HepG2 (cell line): ENCODE data around the gene HSPA1A. TPM values are rescaled to one million over a fixed set of nuclear protein-coding genes. Genes with fewer than 3 reads are reported as not detected.

Experiments
- KIAA2018 ChIP-seq: sonication (generic); formaldehyde crosslinking; IDR thresholded peaks from 2 replicates; pipeline ENCODE4 v1.5.0; 2020; ENCODE audit warnings: mild to moderate bottlenecking, missing genetic modification reagents, borderline replicate concordance
- KLF11 ChIP-seq: IDR thresholded peaks from 2 replicates; pipeline ENCODE4 v1.6.1; 2016; ENCODE audit warnings: missing compliant biosample characterization
- NR2F2 ChIP-seq: IDR thresholded peaks from 2 replicates; pipeline ENCODE4 v1.6.1; 2012; ENCODE audit warnings: low read depth, inconsistent platforms, borderline replicate concordance
- PATZ1 ChIP-seq: sonication (generic); formaldehyde crosslinking; IDR thresholded peaks from 2 replicates; pipeline ENCODE4 v1.4.0; 2020; ENCODE audit warnings: missing genetic modification reagents
- PLRG1 ChIP-seq: fragments of 450-650 bp; conservative IDR thresholded peaks from 2 replicates; pipeline ENCODE4 v1.6.1; 2016
- TBP ChIP-seq: sonication (generic); formaldehyde crosslinking; IDR thresholded peaks from 2 replicates; pipeline ENCODE4 v1.5.0; 2020; ENCODE audit warnings: missing genetic modification reagents
- THAP11 ChIP-seq: IDR thresholded peaks from 2 replicates; pipeline ENCODE4 v1.6.1; 2016; ENCODE audit warnings: missing biosample characterization, missing genetic modification reagents
- ZNF318 ChIP-seq: sonication (generic); formaldehyde crosslinking; IDR thresholded peaks from 2 replicates; pipeline ENCODE4 v1.4.0; 2020; ENCODE audit warnings: mild to moderate bottlenecking, missing genetic modification reagents
- ZNF619 ChIP-seq: sonication (generic); formaldehyde crosslinking; IDR thresholded peaks from 2 replicates; pipeline ENCODE4 v1.4.0; 2020; ENCODE audit warnings: mild to moderate bottlenecking, missing genetic modification reagents
- polyA plus RNA-seq, 8 experiments: library from polyadenylated mRNA; depleted of rRNA in 3 of 8; stranded (reverse) in 7 of 8; unstranded in 1 of 8; fragments of >200 nt; fragmentation: Illumina TruSeq in 4 of 8; extraction: Trizol in 4 of 8; gene quantifications; 2 replicates each; pipeline versions ENCODE4 v1.2.1 to v1.2.3, GENCODE V29; 2011 to 2016; ENCODE audit warnings: low read depth in 4 of 8, missing spikeins in 1 of 8, mixed read lengths in 1 of 8; ENCODE audit not compliant: insufficient read depth in 1 of 8
- total RNA-seq, 5 experiments: library from RNA; depleted of rRNA; stranded (reverse); fragments of >200 nt; fragmentation: Illumina TruSeq; extraction: Trizol; gene quantifications; 2 replicates each; pipeline ENCODE4 v1.2.3, GENCODE V29; 2016; ENCODE audit warnings: low read depth in 1 of 5

The HSPA1A gene
- total and polyA plus RNA-seq, 2 of the 13 experiments (the other 11 are each of a cell fraction or from before 2014, with no cell fraction given), result 44.5 to 85.0 TPM

- peak; percentile 84 for TF ChIP-seq THAP11 (CRISPR knock-in tag)
- TF ChIP-seq PATZ1 (CRISPR knock-in tag), result peak; percentile 96
- TF ChIP-seq ZNF619 (CRISPR knock-in tag), result no peak
- TF ChIP-seq PLRG1, result no peak
- no peak for TF ChIP-seq ZNF318 (CRISPR knock-in tag)
- no peak for TF ChIP-seq KIAA2018
- peak; percentile 95 for TF ChIP-seq NR2F2
- no peak for TF ChIP-seq KLF11 (CRISPR knock-in tag)
- TF ChIP-seq TBP (CRISPR knock-in tag), result no peak
These were observed 50.1 kb downstream of the HSPA1A start (continued) for GRCh38 chr6:31865205-31866118.
